ENCODE results near the gene PTPRC. TPM values are rescaled to one million over a fixed set of nuclear protein-coding genes. Genes with fewer than 3 reads are reported as not detected.

The PTPRC gene
- polyA plus RNA-seq, 1 donor (not counting 4 experiments of a cell fraction or from before 2014, with no cell fraction given) = not detected

- Histone ChIP-seq H3K79me2 (ENCODE audit: control insufficient read depth, insufficient read depth, low read length) (no peaks in the 10 kb centered on the region), H3K27me3 (ENCODE audit: control insufficient read depth, extremely low read depth, insufficient read depth, low read length) (no peaks in the 10 kb centered on the region), H3K4me3 (ENCODE audit: control insufficient read depth in 2 of 3, extremely low read depth in 1 of 3, insufficient read depth in 2 of 3, low read depth in 1 of 3, low read length in 3 of 3) (no peak overlapping the region), H3K9me3 (ENCODE audit: control insufficient read depth, low read depth, low read length) (no peaks in the 10 kb centered on the region), H3K4me2 (ENCODE audit: control insufficient read depth, extremely low read depth, insufficient read depth, low read depth, low read length) (no peak overlapping the region), H2AFZ (ENCODE audit: control insufficient read depth, low read length) (no peak overlapping the region), H3K27ac (ENCODE audit: control insufficient read depth, insufficient read depth, low read length) (no peak overlapping the region), H3K36me3 (ENCODE audit: control insufficient read depth in 2 of 2, extremely low read depth in 1 of 2, insufficient read depth in 2 of 2, low read length in 2 of 2) (no peaks in the 10 kb centered on the region), H3K4me1 (ENCODE audit: control insufficient read depth, extremely low read depth, insufficient read depth, low read length) (no peaks in the 10 kb centered on the region), H3K9me1 (ENCODE audit: control insufficient read depth, extremely low read depth, insufficient read depth, low read length) (no peaks in the 10 kb centered on the region), H4K20me1 (ENCODE audit: control insufficient read depth, extremely low read depth, insufficient read depth, low read length) (no peaks in the 10 kb centered on the region), H3K9ac (ENCODE audit: control insufficient read depth, extremely low read depth, insufficient read depth, low read length) (no peak overlapping the region)
- DNase-seq (ENCODE audit: low read depth, low spot score) (no peak), FAIRE-seq (no peak)
- TF ChIP-seq EZH2 (IDR thresholded peaks at IDR 0.05; ENCODE audit: low read length) = no peak
- TF ChIP-seq CTCF (optimal IDR thresholded peaks at IDR 0.05 in 1 of 3, IDR thresholded peaks at IDR 0.05 in 1 of 3, conservative IDR thresholded peaks at IDR 0.05 in 1 of 3; ENCODE audit: extremely low read depth in 1 of 3, insufficient read depth in 2 of 3, low read length in 3 of 3) = no peak
- dilution Hi-C loops (cut with MboI; ENCODE audit: extremely low pct_ligation_motif_present, low sequenced_read_pairs) = no loop called here
Measured at GRCh38 chr1:198725090-198725489, 86.2 kb downstream of the PTPRC start.

GRCh38 chr1:198726455-198726854, 87.6 kb downstream of the PTPRC start:
- Histone ChIP-seq H3K27ac (ENCODE audit: control insufficient read depth, insufficient read depth, low read length) (no peak overlapping the region), H3K36me3 (ENCODE audit: control insufficient read depth in 2 of 2, extremely low read depth in 1 of 2, insufficient read depth in 2 of 2, low read length in 2 of 2) (no peaks in the 10 kb centered on the region), H3K4me2 (ENCODE audit: control insufficient read depth, extremely low read depth, insufficient read depth, low read depth, low read length) (no peak overlapping the region), H3K9ac (ENCODE audit: control insufficient read depth, extremely low read depth, insufficient read depth, low read length) (no peak overlapping the region), H4K20me1 (ENCODE audit: control insufficient read depth, extremely low read depth, insufficient read depth, low read length) (no peaks in the 10 kb centered on the region), H3K9me1 (ENCODE audit: control insufficient read depth, extremely low read depth, insufficient read depth, low read length) (no peaks in the 10 kb centered on the region), H3K4me3 (ENCODE audit: control insufficient read depth in 2 of 3, extremely low read depth in 1 of 3, insufficient read depth in 2 of 3, low read depth in 1 of 3, low read length in 3 of 3) (no peak overlapping the region), H3K27me3 (ENCODE audit: control insufficient read depth, extremely low read depth, insufficient read depth, low read length) (no peaks in the 10 kb centered on the region), H3K9me3 (ENCODE audit: control insufficient read depth, low read depth, low read length) (no peaks in the 10 kb centered on the region), H3K4me1 (ENCODE audit: control insufficient read depth, extremely low read depth, insufficient read depth, low read length) (no peaks in the 10 kb centered on the region), H2AFZ (ENCODE audit: control insufficient read depth, low read length) (no peak overlapping the region), H3K79me2 (ENCODE audit: control insufficient read depth, insufficient read depth, low read length) (no peaks in the 10 kb centered on the region)
- no peak for FAIRE-seq
- no peak for DNase-seq (ENCODE audit: low read depth, low spot score)
- TF ChIP-seq CTCF (optimal IDR thresholded peaks at IDR 0.05 in 1 of 3, IDR thresholded peaks at IDR 0.05 in 1 of 3, conservative IDR thresholded peaks at IDR 0.05 in 1 of 3; ENCODE audit: extremely low read depth in 1 of 3, insufficient read depth in 2 of 3, low read length in 3 of 3) = no peak
- no peak for TF ChIP-seq EZH2 (IDR thresholded peaks at IDR 0.05; ENCODE audit: low read length)
- dilution Hi-C loops (cut with MboI; ENCODE audit: extremely low pct_ligation_motif_present, low sequenced_read_pairs) = no loop called here

All from keratinocyte (primary cell).